Left lung (tissue), 10 donors: ENCODE measurements around the gene CBFB. TPM values are rescaled to one million over a fixed set of nuclear protein-coding genes. Genes with fewer than 3 reads are reported as not detected.

ENCODE experiments used
- ATAC-seq: fragments of 200-7000 bp; cut with Tn5 transposase; one replicate; pipeline ENCODE4 v1.9.1; 2020; ENCODE audit warnings: moderate library complexity
- DNase-seq, 4 donors: peaks; one replicate each; pipeline ENCODE4 v3.0.0-alpha.2; 2013 to 2020
- H3K27ac ChIP-seq, 2 donors: fragments of 200-600 bp; sonication (generic) in 1 of 2; one replicate each; pipeline versions ENCODE4 v1.5.0 to v1.8.0; 2020 to 2021
- H3K27me3 ChIP-seq, 2 donors: fragments of 200-600 bp; sonication (generic) in 1 of 2; one replicate each; pipeline versions ENCODE4 v1.5.0 to v1.8.0; 2020 to 2021
- H3K36me3 ChIP-seq, 2 donors: fragments of 200-600 bp; sonication (generic) in 1 of 2; one replicate each; pipeline versions ENCODE4 v1.5.0 to v1.8.0; 2020 to 2021
- H3K4me1 ChIP-seq, 2 donors: fragments of 200-600 bp; one replicate each; pipeline ENCODE4 v1.8.0; 2021
- H3K4me3 ChIP-seq, 2 donors: fragments of 200-600 bp; sonication (generic) in 1 of 2; one replicate each; pipeline versions ENCODE4 v1.5.0 to v1.8.0; 2020 to 2021; ENCODE audit warnings: mild to moderate bottlenecking in 1 of 2
- H3K9me3 ChIP-seq, 2 donors: fragments of 200-600 bp; sonication (generic) in 1 of 2; one replicate each; pipeline versions ENCODE4 v1.5.0 to v1.8.0; 2020 to 2021
- intact Hi-C, 2 donors: fragments of 100-400 bp; cut with DNase I; formaldehyde crosslinking; loops; one replicate each; pipeline versions ENCODE4 v1.11.2 to v1.14.2; 2022
- polyA plus RNA-seq, 6 donors: library from polyadenylated mRNA; unstranded; fragments of 120-200 nt; gene quantifications; one replicate each; pipeline ENCODE4 v1.2.1, GENCODE V29; 2013; ENCODE audit not compliant: insufficient read length in 6 of 6
- total RNA-seq, 2 donors: library from RNA; stranded (reverse); fragmentation: NEBNext Ultra II Directional; extraction: Animal tissue kit (Norgen Biotek cat#: 25700); gene quantifications; one replicate each; pipeline ENCODE4 v1.2.1, GENCODE V29; 2021
- TF ChIP-seq, protein P1 (sequence below), 2 donors: fragments of 200-600 bp; sonication (generic) in 1 of 2; IDR thresholded peaks; one replicate each; pipeline versions ENCODE4 v1.5.0 to v1.8.0; 2021; ENCODE audit warnings: antibody characterized with exemption in 2 of 2
- donor health status: DM: no; HTN: yes; CAD: no.
- donor health status: DM: no; HTN: no; CAD: no.

Gene CBFB
- total and polyA plus RNA-seq, 8 donors = 46.8 to 69.9 (median 61.4) TPM

GRCh38 chr16:67019171-67019570 is 9.8 kb upstream of the CBFB start:
- H3K4me3 ChIP-seq = no peak overlapping the region
- H3K27ac ChIP-seq = no peak overlapping the region
- peaks cover 0 to 8% of the 10 kb centered on the region in 2 donors for H3K4me1 ChIP-seq
- TF ChIP-seq, protein P1, sequence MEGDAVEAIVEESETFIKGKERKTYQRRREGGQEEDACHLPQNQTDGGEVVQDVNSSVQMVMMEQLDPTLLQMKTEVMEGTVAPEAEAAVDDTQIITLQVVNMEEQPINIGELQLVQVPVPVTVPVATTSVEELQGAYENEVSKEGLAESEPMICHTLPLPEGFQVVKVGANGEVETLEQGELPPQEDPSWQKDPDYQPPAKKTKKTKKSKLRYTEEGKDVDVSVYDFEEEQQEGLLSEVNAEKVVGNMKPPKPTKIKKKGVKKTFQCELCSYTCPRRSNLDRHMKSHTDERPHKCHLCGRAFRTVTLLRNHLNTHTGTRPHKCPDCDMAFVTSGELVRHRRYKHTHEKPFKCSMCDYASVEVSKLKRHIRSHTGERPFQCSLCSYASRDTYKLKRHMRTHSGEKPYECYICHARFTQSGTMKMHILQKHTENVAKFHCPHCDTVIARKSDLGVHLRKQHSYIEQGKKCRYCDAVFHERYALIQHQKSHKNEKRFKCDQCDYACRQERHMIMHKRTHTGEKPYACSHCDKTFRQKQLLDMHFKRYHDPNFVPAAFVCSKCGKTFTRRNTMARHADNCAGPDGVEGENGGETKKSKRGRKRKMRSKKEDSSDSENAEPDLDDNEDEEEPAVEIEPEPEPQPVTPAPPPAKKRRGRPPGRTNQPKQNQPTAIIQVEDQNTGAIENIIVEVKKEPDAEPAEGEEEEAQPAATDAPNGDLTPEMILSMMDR (IDR thresholded peaks at IDR 0.05) = no peak
- no peaks in the 10 kb centered on the region for H3K9me3 ChIP-seq
- no peak for DNase-seq
- intact Hi-C loops = loop anchor here in 1 of 2 donors (10.0 kb wide), 1 partner anchor 136 kb away; the partner anchor contains the start of genes B3GNT9, FBXL8 and TRADD
- no peaks in the 10 kb centered on the region for H3K36me3 ChIP-seq
- no peak for ATAC-seq
- peaks cover 0 to 15% of the 10 kb centered on the region in 2 donors for H3K27me3 ChIP-seq

GRCh38 chr16:67021321-67021720 is 7.6 kb upstream of the CBFB start:
- TF ChIP-seq, protein P1 (IDR thresholded peaks at IDR 0.05) = no peak
- ATAC-seq (no peak), DNase-seq (no peak)
- no peaks in the 10 kb centered on the region for H3K4me1 ChIP-seq
- H3K36me3 ChIP-seq = no peaks in the 10 kb centered on the region
- no peaks in the 10 kb centered on the region for H3K27me3 ChIP-seq
- no peak overlapping the region for H3K4me3 ChIP-seq
- H3K27ac ChIP-seq = no peak overlapping the region
- H3K9me3 ChIP-seq = no peaks in the 10 kb centered on the region
- intact Hi-C loops = no loop called here

DNA sequence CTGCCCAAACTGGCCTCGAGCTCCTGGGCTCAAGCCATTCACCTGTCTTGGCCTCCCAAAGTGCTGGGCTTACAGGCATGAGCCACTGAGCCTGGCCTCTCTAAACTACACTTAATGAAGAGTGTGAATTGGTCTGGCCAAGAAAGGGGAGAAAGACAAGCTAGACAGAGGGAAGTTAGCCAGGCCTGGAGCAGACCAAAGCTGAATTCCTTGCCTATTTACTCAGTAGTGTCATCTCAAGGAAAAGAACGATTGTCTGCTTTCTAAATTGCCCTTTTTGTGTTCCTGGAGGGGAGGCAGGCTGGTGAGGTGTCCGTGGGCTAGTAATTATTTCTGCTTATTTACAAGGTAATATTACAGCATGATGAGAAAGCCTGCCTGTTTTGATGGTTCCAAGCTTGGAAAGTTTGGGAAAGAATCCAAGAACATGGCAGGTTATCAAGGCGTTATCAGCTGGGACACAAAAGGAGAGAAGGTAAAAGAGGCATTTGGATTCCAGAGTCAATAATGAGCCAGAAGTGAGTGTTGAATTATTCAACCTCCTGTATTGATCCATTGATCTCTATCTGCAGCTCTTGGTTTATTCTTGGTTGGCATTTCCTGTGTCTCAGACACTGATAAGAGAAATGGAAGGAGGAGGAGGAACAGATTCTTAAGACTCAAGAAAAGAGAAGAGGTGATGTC is 6.3 kb upstream of the CBFB start:
- Histone ChIP-seq H3K4me1 (no peaks in the 10 kb centered on the region), H3K36me3 (no peaks in the 10 kb centered on the region), H3K4me3 (no peak overlapping the region), H3K27me3 (no peaks in the 10 kb centered on the region), H3K27ac (no peak overlapping the region), H3K9me3 (no peaks in the 10 kb centered on the region)
- DNase-seq = peak in 1 of 4 donors; percentile 16
- intact Hi-C loops = no loop called here
- no peak for ATAC-seq
- TF ChIP-seq, protein P1 (IDR thresholded peaks at IDR 0.05) = no peak

DNA sequence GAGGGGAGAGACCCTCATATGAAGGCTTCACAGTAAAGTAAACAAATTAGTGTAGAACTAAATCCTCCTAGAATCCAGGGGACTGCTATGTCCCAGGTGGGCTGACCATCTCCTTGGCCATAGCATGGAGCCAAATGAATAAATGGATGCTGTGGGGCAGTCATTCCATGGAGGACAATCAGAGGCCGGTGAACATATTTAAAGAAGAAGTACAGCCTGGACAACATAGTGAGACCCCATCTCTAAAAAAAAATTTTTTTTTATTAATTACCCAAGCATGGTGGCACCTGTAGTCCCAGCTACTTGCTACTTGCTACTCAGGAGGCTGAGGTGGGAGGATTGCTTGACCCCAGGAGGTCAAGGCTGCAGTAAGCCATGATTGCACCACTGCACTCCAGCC is 5.3 kb upstream of the CBFB start:
- H3K9me3 ChIP-seq = no peaks in the 10 kb centered on the region

More for the DNA sequence above, 5.3 kb upstream of the CBFB start:
- ATAC-seq = no peak
- Histone ChIP-seq H3K27ac (no peak overlapping the region), H3K27me3 (no peaks in the 10 kb centered on the region), H3K36me3 (no peaks in the 10 kb centered on the region), H3K4me1 (peaks cover 0 to 7% of the 10 kb centered on the region in 2 donors), H3K4me3 (no peak overlapping the region)
- TF ChIP-seq, protein P1 (IDR thresholded peaks at IDR 0.05) = no peak
- intact Hi-C loops = no loop called here
- no peak for DNase-seq
